Parathyroid adenoma (tissue), 2 donors: Measurements from ENCODE around the gene C8G.

Experiments
- H2AFZ ChIP-seq: fragments of 300-600 bp; sonication (generic); one replicate; pipeline ENCODE4 v1.7.0; 2017; ENCODE audit warnings: antibody characterized with exemption, mild to moderate bottlenecking
- H3K27ac ChIP-seq: fragments of 300-600 bp; sonication (generic); one replicate; pipeline ENCODE4 v1.7.0; 2017
- H3K27me3 ChIP-seq: fragments of 300-600 bp; sonication (generic); one replicate; pipeline ENCODE4 v1.7.0; 2017; ENCODE audit warnings: low read length; ENCODE audit not compliant: control insufficient read depth, insufficient read depth
- H3K36me3 ChIP-seq: fragments of 300-600 bp; sonication (generic); one replicate; pipeline ENCODE4 v1.7.0; 2017; ENCODE audit warnings: low read length; ENCODE audit not compliant: control insufficient read depth, insufficient read depth
- H3K4me1 ChIP-seq: fragments of 300-600 bp; sonication (generic); one replicate; pipeline ENCODE4 v1.7.0; 2017; ENCODE audit warnings: control low read depth
- H3K4me2 ChIP-seq: fragments of 300-600 bp; sonication (generic); one replicate; pipeline ENCODE4 v1.7.0; 2017; ENCODE audit warnings: low read length
- H3K4me3 ChIP-seq: fragments of 300-600 bp; sonication (generic); one replicate; pipeline ENCODE4 v1.7.0; 2017; ENCODE audit warnings: low read depth, low read length
- H3K79me2 ChIP-seq: fragments of 300-600 bp; sonication (generic); one replicate; pipeline ENCODE4 v1.7.0; 2017; ENCODE audit warnings: control low read depth
- H3K9ac ChIP-seq: fragments of 300-600 bp; sonication (generic); one replicate; pipeline ENCODE4 v1.7.0; 2017; ENCODE audit warnings: mild to moderate bottlenecking
- H3K9me3 ChIP-seq: fragments of 300-600 bp; sonication (generic); one replicate; pipeline ENCODE4 v1.7.0; 2017; ENCODE audit warnings: low read length; ENCODE audit not compliant: control insufficient read depth
- CTCF ChIP-seq: fragments of 300-600 bp; sonication (generic); IDR thresholded peaks from one replicate; pipeline ENCODE4 v1.7.0; 2017; ENCODE audit warnings: antibody characterized with exemption, mild to moderate bottlenecking
- donor health status: primary hyperparathyroidism.

Gene C8G

GRCh38 chr9:136944519-136945332 is at the start of gene C8G, which contains the start of gene FBXW5:
Gene C8G, plus strand, starts transcription at chr9:136945243. Its CDS starts 78 bp downstream, at chr9:136945321.
Gene FBXW5, minus strand, starts transcription at chr9:136944738. Its CDS starts 655 bp downstream, at chr9:136944083.
- no peaks in the 10 kb centered on the region for H3K36me3 ChIP-seq

GRCh38 chr9:136896027-136896426 is 49.0 kb upstream of the C8G start:
- no peaks in the 10 kb centered on the region for H3K4me1 ChIP-seq

More at GRCh38 chr9:136944519-136945332, at the start of gene C8G, which contains the start of gene FBXW5:
- H3K79me2 ChIP-seq, result no peaks in the 10 kb centered on the region
- no peak within 1 kb of the TSS for H3K9ac ChIP-seq
- H2AFZ ChIP-seq, result peak within 1 kb of the TSS; percentile 29
- H3K4me1 ChIP-seq, result peaks cover 3% of the 10 kb centered on the region
- peak within 1 kb of the TSS; percentile 19 for H3K27ac ChIP-seq
- TF ChIP-seq CTCF, result peak; percentile 92
- no peaks in the 10 kb centered on the region for H3K27me3 ChIP-seq
- H3K9me3 ChIP-seq, result no peaks in the 10 kb centered on the region
- peak within 1 kb of the TSS; percentile 83 for H3K4me2 ChIP-seq
- H3K4me3 ChIP-seq, result peak within 1 kb of the TSS; percentile 78

DNA sequence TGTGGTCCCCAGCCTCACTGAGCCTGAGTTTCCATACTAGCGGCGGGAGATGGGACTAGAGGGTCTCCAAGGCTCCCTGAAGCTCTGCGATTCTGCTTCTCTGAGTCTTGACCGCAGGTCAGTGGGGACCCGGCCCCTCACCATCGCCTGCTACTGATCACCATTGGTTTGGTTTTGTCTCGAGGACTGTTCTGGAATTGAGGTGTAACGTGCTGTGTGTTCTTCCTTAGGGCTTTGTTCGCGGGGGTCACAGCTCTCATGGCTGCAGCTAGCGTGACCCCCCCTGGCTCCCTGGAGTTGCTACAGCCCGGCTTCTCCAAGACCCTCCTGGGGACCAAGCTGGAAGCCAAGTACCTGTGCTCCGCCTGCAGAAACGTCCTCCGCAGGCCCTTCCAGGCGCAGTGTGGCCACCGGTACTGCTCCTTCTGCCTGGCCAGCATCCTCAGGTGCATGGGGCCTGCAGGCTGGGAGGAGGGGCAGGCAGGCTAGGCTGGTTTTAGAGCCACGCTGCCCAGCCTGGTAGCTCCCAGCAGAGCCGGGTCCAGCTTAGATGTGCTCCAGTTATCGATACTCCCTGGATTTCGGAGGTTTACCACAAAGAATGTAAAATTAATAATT is 46.5 kb upstream of the C8G start:
- no peak overlapping the region for H3K9ac ChIP-seq
- no peak overlapping the region for H2AFZ ChIP-seq
- H3K4me1 ChIP-seq, result peaks cover 6% of the 10 kb centered on the region

More at GRCh38 chr9:136896027-136896426, 49.0 kb upstream of the C8G start:
- Histone ChIP-seq H3K36me3 (no peaks in the 10 kb centered on the region), H2AFZ (no peak overlapping the region), H3K9me3 (no peaks in the 10 kb centered on the region), H3K79me2 (peaks cover 11% of the 10 kb centered on the region), H3K27ac (no peak overlapping the region), H3K4me2 (no peak overlapping the region), H3K9ac (no peak overlapping the region), H3K4me3 (no peak overlapping the region), H3K27me3 (no peaks in the 10 kb centered on the region)
- TF ChIP-seq CTCF, result no peak

GRCh38 chr9:136899196-136899595 is 45.8 kb upstream of the C8G start:
- Histone ChIP-seq H3K4me3 (no peak overlapping the region), H3K9me3 (no peaks in the 10 kb centered on the region), H3K27ac (no peak overlapping the region), H2AFZ (no peak overlapping the region), H3K27me3 (no peaks in the 10 kb centered on the region), H3K79me2 (peaks cover 5% of the 10 kb centered on the region), H3K9ac (no peak overlapping the region), H3K36me3 (no peaks in the 10 kb centered on the region), H3K4me1 (peaks cover 6% of the 10 kb centered on the region), H3K4me2 (no peak overlapping the region)
- TF ChIP-seq CTCF, result no peak

More for the DNA sequence above, 46.5 kb upstream of the C8G start:
- H3K27me3 ChIP-seq, result no peaks in the 10 kb centered on the region
- TF ChIP-seq CTCF, result no peak
- H3K79me2 ChIP-seq, result peaks cover 8% of the 10 kb centered on the region
- H3K4me2 ChIP-seq, result no peak overlapping the region
- no peak overlapping the region for H3K4me3 ChIP-seq
- no peak overlapping the region for H3K27ac ChIP-seq
- H3K9me3 ChIP-seq, result no peaks in the 10 kb centered on the region
- no peaks in the 10 kb centered on the region for H3K36me3 ChIP-seq
